Naive thymus-derived CD8-positive, alpha-beta T cell (primary cell): Measurements from ENCODE around the gene RLN3. TPM values are rescaled to one million over a fixed set of nuclear protein-coding genes. Genes with fewer than 3 reads are reported as not detected.

Experiments
- ATAC-seq, 2 donors: fragments of 150-1000 bp; cut with Tn5 transposase in 1 of 2; sonication (Bioruptor Pico), chemical (Tn5 transposase) in 1 of 2; 1 replicate in 1 of 2; 2 replicates in 1 of 2; pipeline ENCODE4 v1.10.0; 2021; ENCODE audit warnings: mild to moderate bottlenecking in 2 of 2, moderate library complexity in 2 of 2
- POLR2A ChIA-PET: fragments of 350-600 bp; sonication (Branson Sonifier 250); formaldehyde crosslinking; loops from one replicate; lab custom pipeline; 2021; ENCODE audit warnings: antibody characterized with exemption; lab: Charles Lee
- DNase-seq, 10 donors: peaks; one replicate each; pipeline versions ENCODE4 v3.0.0 to v3.0.0-alpha.2; 2020 to 2022
- H3K27ac Mint-ChIP-seq, 10 donors: one replicate each; pipeline ENCODE4 v1.8.0; 2020 to 2022; ENCODE audit warnings: mild to moderate bottlenecking in 10 of 10, mixed read lengths in 10 of 10, moderate library complexity in 4 of 10, inconsistent platforms in 1 of 10
- H3K27me3 Mint-ChIP-seq, 5 donors: one replicate each; pipeline ENCODE4 v1.8.0; 2021 to 2022; ENCODE audit warnings: mixed read lengths in 5 of 5
- H3K36me3 Mint-ChIP-seq, 3 donors: one replicate each; pipeline ENCODE4 v1.8.0; 2020 to 2022; ENCODE audit warnings: mixed read lengths in 3 of 3, mild to moderate bottlenecking in 2 of 3, inconsistent platforms in 1 of 3
- H3K4me1 Mint-ChIP-seq, 4 donors: one replicate each; pipeline ENCODE4 v1.8.0; 2021 to 2022; ENCODE audit warnings: mixed read lengths in 4 of 4
- H3K4me3 Mint-ChIP-seq, 10 donors: one replicate each; pipeline ENCODE4 v1.8.0; 2020 to 2022; ENCODE audit warnings: mild to moderate bottlenecking in 10 of 10, mixed read lengths in 10 of 10, moderate library complexity in 6 of 10, inconsistent platforms in 1 of 10
- H3K9me3 Mint-ChIP-seq, 9 donors: one replicate each; pipeline ENCODE4 v1.8.0; 2020 to 2022; ENCODE audit warnings: mixed read lengths in 9 of 9, mild to moderate bottlenecking in 3 of 9, inconsistent platforms in 1 of 9, moderate library complexity in 1 of 9
- polyA plus RNA-seq, 3 donors: library from polyadenylated mRNA; unstranded; fragments of 300-500 nt; fragmentation: Illumina TruSeq; gene quantifications; one replicate each; pipeline ENCODE4 v1.2.3, GENCODE V29; 2021
- total RNA-seq, 8 experiments: library from RNA in 2 of 8; stranded (reverse) in 2 of 8; gene quantifications; one replicate each; pipeline ENCODE4 v1.2.3 and lab custom pipeline; 2021 to 2026

RLN3 gene
- total and polyA plus RNA-seq, 5 experiments from 2014 or later: 0.50 TPM; not detected in 4

GRCh38 chr19:14056741-14057356, 28.9 kb downstream of the RLN3 start:
- POLR2A ChIA-PET: interaction anchor here (0.8 to 1.1 kb wide), 2 partner anchors 12 to 26 kb away, joined by 3 to 4 read pairs; partner anchors contain the start of gene IL27RA
- peak overlapping the region; percentile 14 to 69 (median 51) for H3K4me3 Mint-ChIP-seq
- peaks cover 18 to 43% (median 24%) of the 10 kb centered on the region in 5 donors for H3K27me3 Mint-ChIP-seq
- peaks cover 0 to 27% (median 12%) of the 10 kb centered on the region in 3 donors for H3K36me3 Mint-ChIP-seq
- peaks cover 10 to 28% (median 20%) of the 10 kb centered on the region in 4 donors for H3K4me1 Mint-ChIP-seq
- no peak for DNase-seq
- peaks cover 0 to 2% (median 0%) of the 10 kb centered on the region in 9 donors for H3K9me3 Mint-ChIP-seq
- ATAC-seq: no peak
- H3K27ac Mint-ChIP-seq: peak overlapping the region in 1 of 10 donors; percentile 68

GRCh38 chr19:14058182-14059092, 30.5 kb downstream of the RLN3 start:
- H3K27ac Mint-ChIP-seq: peak overlapping the region in 3 of 10 donors; percentile 13 to 69 (median 27)

GRCh38 chr19:14059093-14059480, 31.1 kb downstream of the RLN3 start:
- peak overlapping the region in 9 of 10 donors; percentile 26 to 83 (median 55) for H3K4me3 Mint-ChIP-seq
- ATAC-seq: peak in 1 of 2 donors; percentile 52
- peak in 9 of 10 donors; percentile 21 to 60 (median 48) for DNase-seq
- peaks cover 0 to 9% (median 0%) of the 10 kb centered on the region in 3 donors for H3K36me3 Mint-ChIP-seq
- H3K27me3 Mint-ChIP-seq: peaks cover 18 to 43% (median 24%) of the 10 kb centered on the region in 5 donors
- POLR2A ChIA-PET: interaction anchor here (0.5 to 1.5 kb wide), 4 partner anchors 12 to 29 kb away, joined by 3 to 5 read pairs (median 4); no protein-coding TSS in a partner anchor
- H3K27ac Mint-ChIP-seq: peak overlapping the region in 1 of 10 donors; percentile 27
- H3K4me1 Mint-ChIP-seq: peaks cover 10 to 28% (median 18%) of the 10 kb centered on the region in 4 donors
- no peaks in the 10 kb centered on the region for H3K9me3 Mint-ChIP-seq

More at GRCh38 chr19:14058182-14059092, 30.5 kb downstream of the RLN3 start:
- Mint-ChIP-seq H3K9me3 (no peaks in the 10 kb centered on the region), H3K36me3 (peaks cover 0 to 12% (median 0%) of the 10 kb centered on the region in 3 donors), H3K4me3 (peak overlapping the region; percentile 27 to 83 (median 60)), H3K4me1 (peaks cover 10 to 28% (median 20%) of the 10 kb centered on the region in 4 donors), H3K27me3 (peaks cover 18 to 43% (median 24%) of the 10 kb centered on the region in 5 donors)
- DNase-seq: no peak
- peak in 1 of 2 donors; percentile 62 for ATAC-seq
- POLR2A ChIA-PET: interaction anchor here (0.5 to 1.5 kb wide), 4 partner anchors 11 to 88 kb away, joined by 3 to 5 read pairs (median 4); no protein-coding TSS in a partner anchor

- peak overlapping the region in 1 of 10 donors; percentile 30 for H3K4me3 Mint-ChIP-seq
- peaks cover 10 to 26% (median 16%) of the 10 kb centered on the region in 4 donors for H3K4me1 Mint-ChIP-seq
- DNase-seq: no peak
- H3K27ac Mint-ChIP-seq: no peak overlapping the region
- POLR2A ChIA-PET: interaction anchor here (1.2 to 1.5 kb wide), 2 partner anchors 28 to 29 kb away, joined by 3 to 4 read pairs; no protein-coding TSS in a partner anchor
- ATAC-seq: no peak
- no peaks in the 10 kb centered on the region for H3K9me3 Mint-ChIP-seq
- peaks cover 0 to 3% (median 0%) of the 10 kb centered on the region in 3 donors for H3K36me3 Mint-ChIP-seq
- H3K27me3 Mint-ChIP-seq: peaks cover 18 to 43% (median 24%) of the 10 kb centered on the region in 5 donors
Observed at GRCh38 chr19:14059652-14060155, 31.8 kb downstream of the RLN3 start.

GRCh38 chr19:14061081-14061749, 33.3 kb downstream of the RLN3 start:
- POLR2A ChIA-PET: no interaction called here
- H3K27me3 Mint-ChIP-seq: peaks cover 18 to 43% (median 25%) of the 10 kb centered on the region in 5 donors
- no peak overlapping the region for H3K4me3 Mint-ChIP-seq
- DNase-seq: no peak
- ATAC-seq: no peak
- no peaks in the 10 kb centered on the region for H3K9me3 Mint-ChIP-seq
- peaks cover 0 to 3% (median 0%) of the 10 kb centered on the region in 3 donors for H3K36me3 Mint-ChIP-seq
- H3K4me1 Mint-ChIP-seq: peaks cover 10 to 23% (median 14%) of the 10 kb centered on the region in 4 donors
- peak overlapping the region in 1 of 10 donors; percentile 35 for H3K27ac Mint-ChIP-seq

- Mint-ChIP-seq H3K27me3 (peaks cover 18 to 41% (median 24%) of the 10 kb centered on the region in 5 donors), H3K27ac (peak within 1 kb of the TSS in 1 of 10 donors; percentile 35), H3K9me3 (no peaks in the 10 kb centered on the region), H3K4me1 (peaks cover 7 to 21% (median 15%) of the 10 kb centered on the region in 4 donors), H3K36me3 (peaks cover 0 to 3% (median 0%) of the 10 kb centered on the region in 3 donors), H3K4me3 (no peak within 1 kb of the TSS)
- POLR2A ChIA-PET: no interaction called here
- no peak for DNase-seq
- ATAC-seq: no peak
Observed at GRCh38 chr19:14061751-14062557, 34.0 kb downstream of the RLN3 start, which contains the start of gene PALM3. TSS of gene PALM3 (minus strand) at chr19:14062076. CDS start at chr19:14061980, 96 bp downstream.

GRCh38 chr19:14062558-14062855, 34.6 kb downstream of the RLN3 start:
- DNase-seq (no peak), ATAC-seq (no peak)
- Mint-ChIP-seq H3K9me3 (no peaks in the 10 kb centered on the region), H3K4me1 (peaks cover 7 to 18% (median 15%) of the 10 kb centered on the region in 4 donors), H3K27ac (no peak overlapping the region), H3K27me3 (peaks cover 18 to 41% (median 23%) of the 10 kb centered on the region in 5 donors), H3K4me3 (no peak overlapping the region), H3K36me3 (peaks cover 0 to 3% (median 0%) of the 10 kb centered on the region in 3 donors)
- POLR2A ChIA-PET: no interaction called here

- no peaks in the 10 kb centered on the region for H3K9me3 Mint-ChIP-seq
- POLR2A ChIA-PET: no interaction called here
Observed at GRCh38 chr19:14063105-14063504, 35.2 kb downstream of the RLN3 start.

GRCh38 chr19:14066134-14066533, 38.2 kb downstream of the RLN3 start:
- DNase-seq (no peak), ATAC-seq (peak; percentile 16 to 35)
- POLR2A ChIA-PET: interaction anchor here (0.5 to 0.8 kb wide), 3 partner anchors 13 to 81 kb away, joined by 3 to 11 read pairs (median 5); no protein-coding TSS in a partner anchor
- no peaks in the 10 kb centered on the region for H3K9me3 Mint-ChIP-seq
- H3K4me1 Mint-ChIP-seq: peaks cover 0 to 2% (median 0%) of the 10 kb centered on the region in 4 donors
- H3K27me3 Mint-ChIP-seq: peaks cover 2 to 6% (median 5%) of the 10 kb centered on the region in 5 donors
- H3K4me3 Mint-ChIP-seq: no peak overlapping the region
- peak overlapping the region in 1 of 10 donors; percentile 36 for H3K27ac Mint-ChIP-seq
- peaks cover 0 to 3% (median 0%) of the 10 kb centered on the region in 3 donors for H3K36me3 Mint-ChIP-seq

More at GRCh38 chr19:14063105-14063504, 35.2 kb downstream of the RLN3 start:
- peak overlapping the region in 1 of 10 donors; percentile 7 for H3K27ac Mint-ChIP-seq
- DNase-seq (no peak), ATAC-seq (no peak)
- peaks cover 0 to 3% (median 0%) of the 10 kb centered on the region in 3 donors for H3K36me3 Mint-ChIP-seq
- H3K4me1 Mint-ChIP-seq: peaks cover 7 to 13% (median 11%) of the 10 kb centered on the region in 4 donors
- no peak overlapping the region for H3K4me3 Mint-ChIP-seq
- H3K27me3 Mint-ChIP-seq: peaks cover 18 to 36% (median 22%) of the 10 kb centered on the region in 5 donors

GRCh38 chr19:14070268-14071050, 42.5 kb downstream of the RLN3 start:
- Mint-ChIP-seq H3K4me3 (peak overlapping the region in 4 of 10 donors; percentile 2 to 52 (median 19)), H3K4me1 (peaks cover 8 to 17% (median 17%) of the 10 kb centered on the region in 4 donors), H3K36me3 (no peaks in the 10 kb centered on the region), H3K27me3 (peaks cover 0 to 4% (median 0%) of the 10 kb centered on the region in 5 donors), H3K27ac (no peak overlapping the region), H3K9me3 (no peaks in the 10 kb centered on the region)
- POLR2A ChIA-PET: interaction anchor here (0.6 to 1.6 kb wide), 5 partner anchors 10 to 189 kb away, joined by 3 to 10 read pairs (median 3); no protein-coding TSS in a partner anchor
- ATAC-seq: no peak
- no peak for DNase-seq
